Small intestine (tissue), 7 donors: ENCODE measurements around the gene CALML4. TPM values are rescaled to one million over a fixed set of nuclear protein-coding genes. Genes with fewer than 3 reads are reported as not detected.

Source experiments
- DNase-seq, 2 donors: peaks; one replicate each; pipeline versions ENCODE4 v3.0.0 to v3.0.0-alpha.2; 2013
- FAIRE-seq: peaks from 2 replicates; lab custom pipeline; 2012; peaks lifted over from hg19 to GRCh38; lab: Jason Lieb, UNC
- H3K27ac ChIP-seq, 3 donors: one replicate each; pipeline ENCODE4 v1.5.1; 2013; ENCODE audit warnings: low read length in 2 of 3, mild to moderate bottlenecking in 2 of 3, control low read depth in 1 of 3, inconsistent platforms in 1 of 3, low read depth in 1 of 3, moderate library complexity in 1 of 3
- H3K27me3 ChIP-seq, 3 donors: one replicate each; pipeline ENCODE4 v1.6.1; 2013; ENCODE audit warnings: low read length in 3 of 3, inconsistent platforms in 1 of 3; ENCODE audit not compliant: control insufficient read depth in 3 of 3, insufficient read depth in 3 of 3
- H3K36me3 ChIP-seq, 3 donors: one replicate each; pipeline ENCODE4 v1.6.1; 2013; ENCODE audit warnings: low read length in 3 of 3, inconsistent platforms in 1 of 3, low read depth in 1 of 3, mild to moderate bottlenecking in 1 of 3, moderate library complexity in 1 of 3; ENCODE audit not compliant: control insufficient read depth in 3 of 3, insufficient read depth in 2 of 3
- H3K4me1 ChIP-seq, 3 donors: one replicate each; pipeline ENCODE4 v1.6.1; 2013; ENCODE audit warnings: low read length in 2 of 3, inconsistent platforms in 1 of 3, low read depth in 1 of 3, mild to moderate bottlenecking in 1 of 3, moderate library complexity in 1 of 3; ENCODE audit not compliant: control insufficient read depth in 3 of 3, insufficient read depth in 2 of 3
- H3K4me3 ChIP-seq, 3 donors: one replicate each; pipeline ENCODE4 v1.5.1; 2013; ENCODE audit warnings: low read length in 3 of 3, control low read depth in 1 of 3, inconsistent platforms in 1 of 3, low read depth in 1 of 3, mild to moderate bottlenecking in 1 of 3, moderate library complexity in 1 of 3
- H3K9me3 ChIP-seq, 2 donors: one replicate each; pipeline ENCODE4 v1.6.1; 2013; ENCODE audit warnings: low read depth in 1 of 2, low read length in 1 of 2; ENCODE audit not compliant: control insufficient read depth in 2 of 2, insufficient read depth in 1 of 2
- whole genome bisulfite sequencing, 3 donors: extraction: QIAGEN DNeasy Blood & Tissue Kit; methylation state at CpG; one replicate each; pipeline ENCODE4 v1.1.7; 2013; 5-methylcytosine and 5-hydroxymethylcytosine counted together
- polyA plus RNA-seq, 4 donors: library from polyadenylated mRNA; stranded (reverse) in 3 of 4; unstranded in 1 of 4; fragments of 200-250 nt in 3 of 4; fragments of 120-200 nt in 1 of 4; gene quantifications; one replicate each; pipeline versions ENCODE4 v1.2.1 to v1.2.3, GENCODE V29; 2013
- donor health status: healthy with polysubstance abuse.
- donor health status: control.
- donor health status: control.
- donor health status: Bipolar disorder and iron deficiency.
- donor health status: healthy.

Gene CALML4
- polyA plus RNA-seq, 4 donors = 127 to 288 (median 191) TPM

DNA sequence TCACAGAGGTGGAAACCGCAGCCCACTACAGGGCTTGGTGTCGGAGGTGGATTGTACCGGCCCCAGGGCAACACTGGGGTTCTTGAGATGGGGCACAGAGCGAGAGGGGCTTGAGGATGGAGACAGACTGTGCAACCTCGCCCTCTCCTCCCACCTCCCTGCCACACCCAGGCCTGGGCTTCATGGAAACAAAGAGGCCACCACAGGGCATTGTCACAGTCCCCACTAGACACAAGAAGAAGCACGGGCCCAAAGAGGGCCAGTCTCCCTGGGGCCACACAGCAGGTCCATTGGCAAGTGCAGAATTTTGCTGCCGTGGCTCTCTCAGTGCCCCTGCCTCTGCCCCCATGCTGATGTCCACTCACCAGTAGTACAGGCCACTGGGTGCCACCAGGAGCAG lies 4.1 kb upstream of the CALML4 start:
- peaks cover 0 to 18% (median 4%) of the 10 kb centered on the region in 3 donors for H3K4me1 ChIP-seq
- H3K27me3 ChIP-seq = no peaks in the 10 kb centered on the region
- peaks cover 0 to 69% (median 4%) of the 10 kb centered on the region in 3 donors for H3K36me3 ChIP-seq
- 75 to 89% (median 84%) methylated on average over 7 of the region's 7 CpGs for WGBS, 3 donors
- no peak for FAIRE-seq
- no peak for DNase-seq
- H3K9me3 ChIP-seq = no peaks in the 10 kb centered on the region
- H3K27ac ChIP-seq = peak overlapping the region in 1 of 3 donors; percentile 66
- no peak overlapping the region for H3K4me3 ChIP-seq

GRCh38 chr15:68208636-68209240 lies 3.6 kb upstream of the CALML4 start:
- Histone ChIP-seq H3K36me3 (peaks cover 0 to 66% (median 4%) of the 10 kb centered on the region in 3 donors), H3K4me1 (peaks cover 0 to 18% (median 4%) of the 10 kb centered on the region in 3 donors), H3K27ac (peak overlapping the region in 1 of 3 donors; percentile 66), H3K9me3 (no peaks in the 10 kb centered on the region), H3K4me3 (no peak overlapping the region), H3K27me3 (no peaks in the 10 kb centered on the region)
- WGBS, 3 donors = 71 to 88% (median 84%) methylated on average over 13 of the region's 13 CpGs
- DNase-seq (no peak), FAIRE-seq (no peak)

GRCh38 chr15:68208136-68208535 lies 3.0 kb upstream of the CALML4 start:
- FAIRE-seq = no peak
- peaks cover 0 to 18% (median 4%) of the 10 kb centered on the region in 3 donors for H3K4me1 ChIP-seq
- no peaks in the 10 kb centered on the region for H3K27me3 ChIP-seq
- 84 to 90% (median 85%) methylated on average over 16 of the region's 16 CpGs for WGBS, 3 donors
- H3K4me3 ChIP-seq = no peak overlapping the region
- no peak for DNase-seq
- H3K9me3 ChIP-seq = no peaks in the 10 kb centered on the region
- H3K27ac ChIP-seq = peak overlapping the region in 1 of 3 donors; percentile 9
- H3K36me3 ChIP-seq = peaks cover 0 to 68% (median 4%) of the 10 kb centered on the region in 3 donors

DNA sequence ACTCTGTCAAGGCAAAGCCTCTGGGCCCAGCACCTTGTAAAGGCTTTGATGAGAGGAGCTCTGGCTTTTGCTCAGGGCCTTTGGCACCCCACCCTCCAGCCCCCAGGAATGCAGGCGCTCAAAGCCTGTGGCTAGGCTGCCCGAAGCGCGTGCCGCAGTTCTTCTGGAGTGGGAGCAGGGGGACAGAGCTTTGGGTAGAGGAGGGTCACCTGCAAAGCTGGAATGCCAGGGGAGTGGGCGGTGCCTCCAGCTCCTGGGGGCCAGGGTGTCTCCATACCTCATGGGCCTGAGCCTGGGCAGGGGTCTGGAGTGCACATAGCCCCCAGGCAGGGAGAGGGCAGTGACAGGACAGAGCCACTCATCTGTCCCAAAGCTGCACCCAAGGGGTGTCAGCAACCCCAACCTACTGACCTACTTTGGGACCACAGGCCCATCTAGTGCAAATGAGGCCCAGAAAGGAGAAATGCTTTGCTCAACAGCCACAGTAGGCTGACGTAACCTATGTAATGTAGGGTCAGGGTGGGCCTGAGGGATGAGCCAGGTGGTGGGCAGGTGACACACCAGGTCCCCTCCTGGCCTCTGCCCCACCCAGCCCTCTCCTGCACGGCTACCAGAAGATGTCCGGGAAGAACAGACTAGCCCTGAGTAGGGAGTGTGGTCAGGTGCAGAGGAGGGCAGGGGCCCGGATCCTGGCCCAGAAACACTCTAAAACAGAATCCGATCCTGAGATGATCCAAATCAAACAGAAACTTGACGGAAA lies 2.2 kb upstream of the CALML4 start:
- FAIRE-seq (no peak), DNase-seq (no peak)
- Histone ChIP-seq H3K27ac (no peak overlapping the region), H3K36me3 (peaks cover 0 to 70% (median 4%) of the 10 kb centered on the region in 3 donors), H3K4me3 (no peak overlapping the region), H3K9me3 (no peaks in the 10 kb centered on the region), H3K4me1 (peaks cover 0 to 19% (median 4%) of the 10 kb centered on the region in 3 donors), H3K27me3 (no peaks in the 10 kb centered on the region)
- WGBS, 3 donors = 79 to 87% (median 86%) methylated on average over 12 of the region's 12 CpGs

DNA sequence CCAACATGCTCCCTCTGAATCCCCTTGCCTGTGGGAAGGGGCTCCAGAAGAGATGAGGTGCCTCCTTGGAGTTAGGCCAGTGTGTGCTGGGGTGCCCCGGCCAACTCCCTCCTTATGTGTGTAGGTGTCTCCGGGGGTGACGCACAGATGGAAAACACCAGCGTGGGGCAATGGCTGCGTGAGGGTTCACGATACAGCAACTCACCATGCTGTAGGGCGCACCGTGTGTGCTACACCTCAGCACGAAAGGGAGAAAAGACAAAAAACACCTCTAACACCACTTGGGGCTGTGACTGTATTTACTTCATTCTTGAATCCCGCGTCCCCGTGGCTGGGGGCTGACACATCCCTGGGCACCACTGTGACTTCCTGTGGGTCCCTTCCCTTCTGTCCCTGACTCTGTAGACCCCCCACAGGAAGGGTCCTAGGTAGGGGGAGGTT lies 1.6 kb upstream of the CALML4 start:
- peak overlapping the region; percentile 90 to 97 (median 93) for H3K27ac ChIP-seq
- no peak overlapping the region for H3K4me3 ChIP-seq
- DNase-seq (no peak), FAIRE-seq (no peak)
- H3K27me3 ChIP-seq = no peaks in the 10 kb centered on the region
- H3K36me3 ChIP-seq = peaks cover 0 to 69% (median 4%) of the 10 kb centered on the region in 3 donors
- H3K9me3 ChIP-seq = no peaks in the 10 kb centered on the region
- whole genome bisulfite sequencing, 3 donors = 84 to 92% (median 92%) methylated on average over 12 of the region's 12 CpGs
- peaks cover 0 to 25% (median 4%) of the 10 kb centered on the region in 3 donors for H3K4me1 ChIP-seq

- WGBS, 3 donors = 35 to 46% (median 45%) methylated on average over 13 to 14 of the region's 14 CpGs
- H3K27me3 ChIP-seq = no peaks in the 10 kb centered on the region
- peaks cover 0 to 69% (median 4%) of the 10 kb centered on the region in 3 donors for H3K36me3 ChIP-seq
- H3K27ac ChIP-seq = peak overlapping the region; percentile 90 to 97 (median 93)
- FAIRE-seq (no peak), DNase-seq (peak; percentile 95 to 97)
- H3K9me3 ChIP-seq = no peaks in the 10 kb centered on the region
- H3K4me3 ChIP-seq = peak overlapping the region in 2 of 3 donors; percentile 45 to 73
- H3K4me1 ChIP-seq = peaks cover 0 to 32% (median 4%) of the 10 kb centered on the region in 3 donors
Measured at GRCh38 chr15:68205954-68206539, 915 bp upstream of the CALML4 start.

GRCh38 chr15:68205558-68205944 lies 419 bp upstream of the CALML4 start:
- peak overlapping the region; percentile 90 to 97 (median 93) for H3K27ac ChIP-seq
- peaks cover 0 to 70% (median 4%) of the 10 kb centered on the region in 3 donors for H3K36me3 ChIP-seq
- no peaks in the 10 kb centered on the region for H3K9me3 ChIP-seq
- 27 to 55% (median 41%) methylated on average over 12 to 13 of the region's 13 CpGs for WGBS, 3 donors
- no peaks in the 10 kb centered on the region for H3K27me3 ChIP-seq
- DNase-seq = no peak
- FAIRE-seq = no peak
- peaks cover 0 to 35% (median 4%) of the 10 kb centered on the region in 3 donors for H3K4me1 ChIP-seq
- H3K4me3 ChIP-seq = peak overlapping the region in 2 of 3 donors; percentile 45 to 73

DNA sequence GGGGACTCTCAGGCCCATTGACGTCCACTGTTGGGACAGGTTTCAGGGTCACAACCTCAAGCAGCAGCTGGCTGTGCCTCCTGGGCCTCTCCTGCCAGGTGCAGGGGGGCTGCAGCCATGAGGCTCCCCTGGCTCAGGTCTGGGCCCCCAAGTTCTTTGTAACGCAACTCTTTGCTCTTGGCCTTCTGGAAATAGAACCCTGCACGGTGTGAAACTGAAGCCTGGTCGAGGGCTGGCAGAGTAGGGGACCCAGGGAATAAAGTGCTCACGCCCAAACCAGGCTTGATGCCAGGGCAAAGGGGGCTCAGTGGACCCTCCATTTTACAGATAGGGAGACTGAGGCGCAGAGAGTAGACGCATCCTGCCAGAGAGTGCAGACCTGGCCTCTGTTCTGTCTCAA lies 771 bp downstream of the CALML4 start:
- DNase-seq = no peak
- WGBS, 3 donors = 24 to 67% (median 44%) methylated on average over 7 of the region's 7 CpGs
- peak overlapping the region in 2 of 3 donors; percentile 88 to 97 for H3K27ac ChIP-seq
- H3K9me3 ChIP-seq = no peaks in the 10 kb centered on the region
- H3K4me1 ChIP-seq = peaks cover 0 to 43% (median 4%) of the 10 kb centered on the region in 3 donors
- H3K27me3 ChIP-seq = no peaks in the 10 kb centered on the region
- FAIRE-seq = no peak
- H3K36me3 ChIP-seq = peaks cover 0 to 69% (median 4%) of the 10 kb centered on the region in 3 donors
- H3K4me3 ChIP-seq = peak overlapping the region; percentile 32 to 73 (median 61)
